Thyroid gland (tissue), 4 donors: ENCODE results near the gene CHCHD6. TPM values are rescaled to one million over a fixed set of nuclear protein-coding genes. Genes with fewer than 3 reads are reported as not detected.

Source experiments
- DNase-seq, 2 donors: peaks; one replicate each; pipeline ENCODE4 v3.0.0-alpha.2; 2019
- H3K27ac ChIP-seq, 3 donors: fragments of 200-600 bp; sonication (generic); 1 replicate in 2 of 3; 2 replicates in 1 of 3; pipeline ENCODE4 v1.5.1; 2016 to 2019; ENCODE audit warnings: mild to moderate bottlenecking in 1 of 3, moderate library complexity in 1 of 3
- H3K27me3 ChIP-seq: fragments of 200-600 bp; sonication (generic); one replicate; pipeline ENCODE4 v1.5.1; 2019
- H3K36me3 ChIP-seq, 2 donors: fragments of 200-600 bp; sonication (generic); one replicate each; pipeline ENCODE4 v1.5.1; 2016 to 2019
- H3K4me1 ChIP-seq, 2 donors: fragments of 200-600 bp; sonication (generic); one replicate each; pipeline ENCODE4 v1.5.1; 2017 to 2019
- H3K4me3 ChIP-seq, 3 donors: fragments of 200-600 bp; sonication (generic); replicated peaks in 1 of 3; 1 replicate in 2 of 3; 2 replicates in 1 of 3; pipeline ENCODE4 v1.5.1; 2016; ENCODE audit warnings: mild to moderate bottlenecking in 1 of 3
- H3K9me3 ChIP-seq: fragments of 200-600 bp; sonication (generic); one replicate; pipeline ENCODE4 v1.5.1; 2017
- POLR2A ChIP-seq, 2 donors: fragments of 450-650 bp; IDR thresholded peaks; one replicate each; pipeline ENCODE4 v1.6.1; 2017; ENCODE audit warnings: antibody characterized with exemption in 2 of 2, mild to moderate bottlenecking in 2 of 2, moderate library complexity in 1 of 2
- WGBS, 2 donors: methylation state at CpG; one replicate each; pipeline ENCODE4 v1.1.5; 2017; 5-methylcytosine and 5-hydroxymethylcytosine counted together
- intact Hi-C: fragments of 100-400 bp; cut with DNase I; formaldehyde crosslinking; loops from one replicate; pipeline ENCODE4 v1.15.1; 2023
- total RNA-seq, 4 donors: library from RNA; depleted of rRNA; stranded (reverse); fragments of >200 nt; gene quantifications; one replicate each; pipeline ENCODE4 v1.2.3, GENCODE V29; 2016
- TF ChIP-seq, protein P1 (sequence below), 6 experiments: fragments of 200-600 bp in 3 of 6; fragments of 450-650 bp in 3 of 6; sonication (generic) in 3 of 6; IDR thresholded peaks; one replicate each; pipeline ENCODE4 v1.5.1; 2016 to 2019; ENCODE audit warnings: antibody characterized with exemption in 6 of 6, mild to moderate bottlenecking in 2 of 6, inconsistent platforms in 1 of 6, moderate library complexity in 1 of 6

The CHCHD6 gene
- total RNA-seq, 4 donors from 2014 or later = 22.9 to 27.8 (median 24.4) TPM

DNA sequence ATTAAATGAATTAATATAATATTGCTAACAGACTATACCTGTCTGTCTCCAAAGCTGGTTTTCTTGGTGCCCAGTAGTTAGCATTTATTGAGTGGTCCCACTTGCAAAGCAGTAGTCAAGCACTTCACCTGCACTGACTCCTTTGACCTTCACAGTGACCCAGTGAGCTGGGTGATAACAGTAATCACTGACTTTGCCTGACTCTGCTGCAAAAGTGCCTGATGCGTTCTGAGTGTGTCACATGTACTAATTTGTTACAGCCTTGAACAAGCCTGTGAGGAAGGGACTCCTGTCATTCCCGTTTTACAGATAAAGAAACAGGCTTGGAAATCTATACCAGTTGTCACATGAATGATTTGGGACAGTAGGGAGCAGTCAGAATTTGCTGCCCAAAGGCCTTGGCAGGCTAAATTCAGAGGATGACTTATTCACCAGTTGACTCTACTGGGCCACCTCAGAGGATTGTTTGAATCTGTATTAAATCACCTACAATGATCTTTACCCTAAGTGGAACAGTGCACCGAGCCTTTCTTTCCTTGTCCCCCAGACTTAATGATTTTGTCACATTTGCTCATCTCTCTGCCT, 162.2 kb downstream of the CHCHD6 start:
- H3K4me1 ChIP-seq = peaks cover 0 to 4% of the 10 kb centered on the region in 2 donors
- H3K9me3 ChIP-seq = no peaks in the 10 kb centered on the region
- H3K27ac ChIP-seq = no peak overlapping the region
- H3K4me3 ChIP-seq = no peak overlapping the region
- no peaks in the 10 kb centered on the region for H3K36me3 ChIP-seq
- TF ChIP-seq POLR2A (IDR thresholded peaks at IDR 0.05) = no peak
- TF ChIP-seq, protein P1, sequence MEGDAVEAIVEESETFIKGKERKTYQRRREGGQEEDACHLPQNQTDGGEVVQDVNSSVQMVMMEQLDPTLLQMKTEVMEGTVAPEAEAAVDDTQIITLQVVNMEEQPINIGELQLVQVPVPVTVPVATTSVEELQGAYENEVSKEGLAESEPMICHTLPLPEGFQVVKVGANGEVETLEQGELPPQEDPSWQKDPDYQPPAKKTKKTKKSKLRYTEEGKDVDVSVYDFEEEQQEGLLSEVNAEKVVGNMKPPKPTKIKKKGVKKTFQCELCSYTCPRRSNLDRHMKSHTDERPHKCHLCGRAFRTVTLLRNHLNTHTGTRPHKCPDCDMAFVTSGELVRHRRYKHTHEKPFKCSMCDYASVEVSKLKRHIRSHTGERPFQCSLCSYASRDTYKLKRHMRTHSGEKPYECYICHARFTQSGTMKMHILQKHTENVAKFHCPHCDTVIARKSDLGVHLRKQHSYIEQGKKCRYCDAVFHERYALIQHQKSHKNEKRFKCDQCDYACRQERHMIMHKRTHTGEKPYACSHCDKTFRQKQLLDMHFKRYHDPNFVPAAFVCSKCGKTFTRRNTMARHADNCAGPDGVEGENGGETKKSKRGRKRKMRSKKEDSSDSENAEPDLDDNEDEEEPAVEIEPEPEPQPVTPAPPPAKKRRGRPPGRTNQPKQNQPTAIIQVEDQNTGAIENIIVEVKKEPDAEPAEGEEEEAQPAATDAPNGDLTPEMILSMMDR (IDR thresholded peaks at IDR 0.05) = no peak
- no peaks in the 10 kb centered on the region for H3K27me3 ChIP-seq
- intact Hi-C loops = no loop called here
- WGBS, 2 donors = 88 to 99% methylated on average over 3 of the region's 3 CpGs
- DNase-seq = no peak

DNA sequence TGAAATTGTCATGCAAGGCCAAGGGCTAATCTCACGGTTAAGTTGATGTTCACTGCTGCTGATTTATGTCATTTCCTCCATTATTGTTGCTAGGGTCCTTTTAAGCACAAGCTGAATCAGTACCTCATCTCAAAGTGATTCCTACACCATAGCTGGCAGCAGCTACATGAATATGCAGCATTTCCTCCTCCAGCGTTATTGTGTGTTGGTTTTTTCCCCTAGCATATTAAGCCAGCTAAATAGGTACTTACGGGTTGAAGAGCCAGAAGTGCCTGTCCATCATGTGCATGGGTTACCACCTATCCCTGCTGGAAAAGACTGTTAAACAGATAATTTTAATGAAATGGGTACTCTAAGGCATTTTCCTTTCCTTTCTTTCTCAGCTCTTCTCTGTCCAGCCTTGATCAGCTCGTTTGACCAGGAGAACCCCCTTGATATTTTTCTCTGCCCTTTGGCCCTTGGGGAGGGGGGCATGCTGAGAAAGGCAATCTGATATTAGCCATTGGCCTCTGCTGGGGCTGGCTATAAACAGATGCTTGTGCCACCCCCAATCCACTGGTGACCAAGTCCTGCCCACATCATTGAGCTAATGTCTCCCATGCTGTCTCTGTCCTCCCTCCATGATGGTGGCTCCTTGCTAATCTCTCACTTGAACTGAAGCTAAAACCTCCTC, 163.3 kb downstream of the CHCHD6 start:
- no peak for TF ChIP-seq POLR2A (IDR thresholded peaks at IDR 0.05)
- TF ChIP-seq, protein P1 (IDR thresholded peaks at IDR 0.05) = no peak
- no peak overlapping the region for H3K27ac ChIP-seq
- no peak for DNase-seq
- intact Hi-C loops = no loop called here
- peaks cover 0 to 4% of the 10 kb centered on the region in 2 donors for H3K4me1 ChIP-seq
- no peak overlapping the region for H3K4me3 ChIP-seq
- 74 to 81% methylated on average over 4 of the region's 4 CpGs for WGBS, 2 donors
- H3K36me3 ChIP-seq = no peaks in the 10 kb centered on the region
- no peaks in the 10 kb centered on the region for H3K27me3 ChIP-seq
- no peaks in the 10 kb centered on the region for H3K9me3 ChIP-seq

DNA sequence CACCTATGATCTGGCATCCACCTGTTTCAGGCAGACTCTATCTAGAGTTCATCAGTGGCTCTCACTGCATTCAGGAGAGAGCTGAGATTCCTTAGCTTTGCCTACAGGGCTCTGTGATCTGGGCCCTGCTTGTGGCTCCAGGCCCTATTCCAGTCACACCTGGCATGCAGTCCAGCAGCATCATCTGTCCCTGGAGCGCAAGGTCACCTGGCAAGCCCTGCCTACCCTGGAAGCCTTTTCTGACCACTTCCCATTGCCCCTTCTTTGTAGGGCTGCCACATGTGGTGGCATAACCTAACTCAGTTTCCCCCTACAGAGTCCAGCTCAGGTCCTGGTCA, 163.8 kb downstream of the CHCHD6 start:
- TF ChIP-seq, protein P1 (IDR thresholded peaks at IDR 0.05) = no peak
- no peak for TF ChIP-seq POLR2A (IDR thresholded peaks at IDR 0.05)
- 100% methylated on average over 1 of the region's 1 CpG for WGBS, 2 donors
- H3K4me3 ChIP-seq = no peak overlapping the region
- no peaks in the 10 kb centered on the region for H3K36me3 ChIP-seq
- no peak for DNase-seq
- no peaks in the 10 kb centered on the region for H3K9me3 ChIP-seq
- H3K4me1 ChIP-seq = peaks cover 0 to 4% of the 10 kb centered on the region in 2 donors
- no peak overlapping the region for H3K27ac ChIP-seq
- intact Hi-C loops = no loop called here
- H3K27me3 ChIP-seq = no peaks in the 10 kb centered on the region

DNA sequence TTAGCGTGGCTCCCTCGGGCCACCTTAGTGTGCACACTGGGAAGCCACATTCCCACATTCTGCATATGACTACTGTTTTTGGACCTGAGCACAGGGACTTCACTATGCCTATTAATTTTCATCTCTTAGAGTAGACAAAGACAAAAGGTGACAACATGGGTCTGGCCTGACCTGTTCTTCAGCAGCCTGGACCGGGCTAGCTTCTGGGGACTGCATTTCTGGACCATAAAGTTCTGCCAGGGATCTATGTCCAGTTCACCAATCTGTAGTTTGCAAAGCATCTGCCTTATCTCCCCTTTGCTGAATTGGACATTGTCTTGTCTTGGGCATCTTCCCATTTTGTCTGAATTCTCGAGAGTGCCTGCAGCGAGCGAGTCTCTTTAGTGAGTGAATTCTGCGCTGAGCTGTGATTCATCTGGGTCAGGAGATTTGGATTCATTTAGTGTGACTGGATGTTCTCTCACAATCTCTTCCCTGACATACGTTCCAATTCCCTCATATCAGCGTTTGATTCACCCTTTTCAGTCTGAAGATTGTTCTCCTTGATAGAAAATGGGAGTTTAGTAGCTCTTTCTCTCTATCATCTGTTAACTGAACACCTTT, 166.7 kb downstream of the CHCHD6 start:
- Histone ChIP-seq H3K27me3 (no peaks in the 10 kb centered on the region), H3K36me3 (no peaks in the 10 kb centered on the region), H3K4me1 (peaks cover 0 to 11% of the 10 kb centered on the region in 2 donors), H3K9me3 (no peaks in the 10 kb centered on the region), H3K4me3 (no peak overlapping the region), H3K27ac (no peak overlapping the region)
- 88 to 89% methylated on average over 8 to 9 of the region's 9 CpGs for WGBS, 2 donors
- DNase-seq = no peak
- TF ChIP-seq, protein P1 (IDR thresholded peaks at IDR 0.05) = no peak
- TF ChIP-seq POLR2A (IDR thresholded peaks at IDR 0.05) = no peak
- intact Hi-C loops = loop anchor here (10.0 kb wide), 1 partner anchor 116 kb away; no protein-coding TSS in a partner anchor
